ENCODE results near the gene GTF2H4. TPM values are rescaled to one million over a fixed set of nuclear protein-coding genes. Genes with fewer than 3 reads are reported as not detected.
"Not testable (repeated sequence)": the region's sequence is repeated elsewhere in the genome, so short reads cannot be mapped to it uniquely, and the experiment has no call there.

GTF2H4 gene
- polyA plus RNA-seq, 6 donors from 2014 or later: 7.6 to 11.5 (median 9.6) TPM

GRCh38 chr6:30893666-30894065 is 14.3 kb upstream of the GTF2H4 start:
- Mint-ChIP-seq H3K4me1 (peaks cover under 1 to 20% (median 10%) of the 10 kb centered on the region in 3 donors), H3K9me3 (no peaks in the 10 kb centered on the region), H3K27ac (no peak overlapping the region), H3K4me3 (no peak overlapping the region), H3K27me3 (no peaks in the 10 kb centered on the region), H3K36me3 (peaks cover 9 to 53% of the 10 kb centered on the region in 2 donors)
- ATAC-seq (ENCODE audit: low read depth in 2 of 2) (no peak), DNase-seq (no peak)

GRCh38 chr6:30894381-30894780 is 13.6 kb upstream of the GTF2H4 start:
- Mint-ChIP-seq H3K4me1 (peaks cover 0 to 20% (median 10%) of the 10 kb centered on the region in 3 donors), H3K36me3 (peaks cover 9 to 55% of the 10 kb centered on the region in 2 donors), H3K27me3 (no peaks in the 10 kb centered on the region), H3K27ac (no peak overlapping the region), H3K9me3 (no peaks in the 10 kb centered on the region), H3K4me3 (no peak overlapping the region)
- no peak for ATAC-seq (ENCODE audit: low read depth in 2 of 2)
- no peak for DNase-seq

GRCh38 chr6:30894935-30895334 is 13.1 kb upstream of the GTF2H4 start:
- Mint-ChIP-seq H3K27ac (peak overlapping the region in 1 of 6 donors; percentile 28), H3K4me3 (no peak overlapping the region), H3K4me1 (peaks cover 0 to 20% (median 7%) of the 10 kb centered on the region in 3 donors), H3K9me3 (no peaks in the 10 kb centered on the region), H3K36me3 (peaks cover 9 to 50% of the 10 kb centered on the region in 2 donors), H3K27me3 (no peaks in the 10 kb centered on the region)
- DNase-seq (no peak), ATAC-seq (ENCODE audit: low read depth in 2 of 2) (no peak)

- no peaks in the 10 kb centered on the region for H3K27me3 Mint-ChIP-seq
- H3K4me1 Mint-ChIP-seq: peaks cover 0 to 18% (median 3%) of the 10 kb centered on the region in 3 donors
- H3K36me3 Mint-ChIP-seq: peaks cover 9 to 45% of the 10 kb centered on the region in 2 donors
- DNase-seq: no peak
- no peaks in the 10 kb centered on the region for H3K9me3 Mint-ChIP-seq
- ATAC-seq (ENCODE audit: low read depth in 2 of 2): no peak
- H3K27ac Mint-ChIP-seq: peak overlapping the region in 1 of 6 donors; percentile 28
- H3K4me3 Mint-ChIP-seq: no peak overlapping the region
Observed at GRCh38 chr6:30895343-30895742, 12.7 kb upstream of the GTF2H4 start.

- H3K9me3 Mint-ChIP-seq: no peaks in the 10 kb centered on the region
- H3K4me3 Mint-ChIP-seq: no peak overlapping the region
- ATAC-seq (ENCODE audit: low read depth in 2 of 2): no peak
- H3K36me3 Mint-ChIP-seq: peaks cover 9 to 42% of the 10 kb centered on the region in 2 donors
- H3K27me3 Mint-ChIP-seq: no peaks in the 10 kb centered on the region
- no peak for DNase-seq
- peaks cover 0 to 15% (median 8%) of the 10 kb centered on the region in 3 donors for H3K4me1 Mint-ChIP-seq
- H3K27ac Mint-ChIP-seq: peak overlapping the region in 1 of 6 donors; percentile 7
Observed at GRCh38 chr6:30896541-30896940, 11.5 kb upstream of the GTF2H4 start.

- H3K4me1 Mint-ChIP-seq: peaks cover 8 to 20% (median 16%) of the 10 kb centered on the region in 3 donors
- peaks cover 5 to 35% of the 10 kb centered on the region in 2 donors for H3K36me3 Mint-ChIP-seq
- DNase-seq (no peak), ATAC-seq (ENCODE audit: low read depth in 2 of 2) (no peak)
- no peaks in the 10 kb centered on the region for H3K9me3 Mint-ChIP-seq
- no peak overlapping the region for H3K4me3 Mint-ChIP-seq
- no peaks in the 10 kb centered on the region for H3K27me3 Mint-ChIP-seq
- no peak overlapping the region for H3K27ac Mint-ChIP-seq
Observed at GRCh38 chr6:30897882-30898281, 10.1 kb upstream of the GTF2H4 start.

GRCh38 chr6:30898750-30899360 is 9.2 kb upstream of the GTF2H4 start:
- peaks cover 11 to 28% (median 17%) of the 10 kb centered on the region in 3 donors for H3K4me1 Mint-ChIP-seq
- peak overlapping the region in 1 of 8 donors; percentile 15 for H3K4me3 Mint-ChIP-seq
- H3K36me3 Mint-ChIP-seq: peaks cover 5 to 31% of the 10 kb centered on the region in 2 donors
- no peak for DNase-seq
- H3K9me3 Mint-ChIP-seq: no peaks in the 10 kb centered on the region
- H3K27ac Mint-ChIP-seq: peak overlapping the region in 2 of 6 donors; percentile 15 to 96
- no peak for ATAC-seq (ENCODE audit: low read depth in 2 of 2)
- H3K27me3 Mint-ChIP-seq: no peaks in the 10 kb centered on the region

GRCh38 chr6:30900863-30901417 is 7.1 kb upstream of the GTF2H4 start:
- peak overlapping the region in 1 of 8 donors; percentile 5 for H3K4me3 Mint-ChIP-seq
- H3K27ac Mint-ChIP-seq: peak overlapping the region in 1 of 6 donors; percentile 7
- no peaks in the 10 kb centered on the region for H3K9me3 Mint-ChIP-seq
- DNase-seq (no peak), ATAC-seq (ENCODE audit: low read depth in 2 of 2) (no peak)
- no peaks in the 10 kb centered on the region for H3K27me3 Mint-ChIP-seq
- peaks cover 0 to 13% of the 10 kb centered on the region in 2 donors for H3K36me3 Mint-ChIP-seq
- H3K4me1 Mint-ChIP-seq: peaks cover 10 to 30% (median 11%) of the 10 kb centered on the region in 3 donors

- H3K4me3 Mint-ChIP-seq: no peak overlapping the region
- H3K4me1 Mint-ChIP-seq: peaks cover 8 to 31% (median 11%) of the 10 kb centered on the region in 3 donors
- no peaks in the 10 kb centered on the region for H3K27me3 Mint-ChIP-seq
- DNase-seq (no peak), ATAC-seq (ENCODE audit: low read depth in 2 of 2) (no peak)
- peaks cover 0 to 10% of the 10 kb centered on the region in 2 donors for H3K36me3 Mint-ChIP-seq
- no peak overlapping the region for H3K27ac Mint-ChIP-seq
- H3K9me3 Mint-ChIP-seq: no peaks in the 10 kb centered on the region
Observed at GRCh38 chr6:30901436-30901835, 6.6 kb upstream of the GTF2H4 start.

- not testable (repeated sequence) for H3K27me3 Mint-ChIP-seq; DNase-seq; H3K9me3 Mint-ChIP-seq; H3K36me3 Mint-ChIP-seq; ATAC-seq (ENCODE audit: low read depth in 2 of 2)
- H3K27ac Mint-ChIP-seq: peak overlapping the region in 3 of 6 donors; percentile 6 to 84 (median 34)
- peaks cover 8 to 34% (median 11%) of the 10 kb centered on the region in 3 donors for H3K4me1 Mint-ChIP-seq
- peak overlapping the region in 6 of 8 donors; percentile 13 to 86 (median 60) for H3K4me3 Mint-ChIP-seq
Observed at GRCh38 chr6:30902196-30902595, 5.8 kb upstream of the GTF2H4 start.

GRCh38 chr6:30902709-30903108 is 5.3 kb upstream of the GTF2H4 start:
- Mint-ChIP-seq H3K4me3 (peak overlapping the region in 6 of 8 donors; percentile 13 to 86 (median 60)), H3K36me3 (peaks cover 0 to 10% of the 10 kb centered on the region in 2 donors), H3K27me3 (no peaks in the 10 kb centered on the region), H3K9me3 (no peaks in the 10 kb centered on the region), H3K4me1 (peaks cover 9 to 39% (median 12%) of the 10 kb centered on the region in 3 donors), H3K27ac (peak overlapping the region in 4 of 6 donors; percentile 6 to 71 (median 45))
- no peak for DNase-seq
- ATAC-seq (ENCODE audit: low read depth in 2 of 2): peak in 1 of 2 donors; percentile 20

- H3K9me3 Mint-ChIP-seq: no peaks in the 10 kb centered on the region
- peak overlapping the region in 6 of 8 donors; percentile 13 to 86 (median 49) for H3K4me3 Mint-ChIP-seq
- peak; percentile 28 to 41 for ATAC-seq (ENCODE audit: low read depth in 2 of 2)
- H3K27me3 Mint-ChIP-seq: no peaks in the 10 kb centered on the region
- peaks cover 14 to 44% (median 18%) of the 10 kb centered on the region in 3 donors for H3K4me1 Mint-ChIP-seq
- H3K36me3 Mint-ChIP-seq: peaks cover 0 to 7% of the 10 kb centered on the region in 2 donors
- peak overlapping the region in 3 of 6 donors; percentile 6 to 71 (median 46) for H3K27ac Mint-ChIP-seq
- peak; percentile 27 for DNase-seq
Observed at GRCh38 chr6:30903236-30903635, 4.8 kb upstream of the GTF2H4 start.

GRCh38 chr6:30907290-30907757 is 683 bp upstream of the GTF2H4 start:
- Mint-ChIP-seq H3K36me3 (peaks cover 0 to 14% of the 10 kb centered on the region in 2 donors), H3K4me3 (peak overlapping the region; percentile 96 to 100 (median 98)), H3K27ac (peak overlapping the region in 2 of 6 donors; percentile 51 to 90), H3K4me1 (peaks cover 25 to 48% (median 26%) of the 10 kb centered on the region in 3 donors)
- H3K27me3 Mint-ChIP-seq; ATAC-seq (ENCODE audit: low read depth in 2 of 2); DNase-seq; H3K9me3 Mint-ChIP-seq: not testable (repeated sequence)

GRCh38 chr6:30908700-30909099 is 693 bp downstream of the GTF2H4 start:
- Mint-ChIP-seq H3K36me3 (peaks cover 0 to 14% of the 10 kb centered on the region in 2 donors), H3K9me3 (no peaks in the 10 kb centered on the region), H3K27me3 (no peaks in the 10 kb centered on the region), H3K4me1 (peaks cover 17 to 44% (median 21%) of the 10 kb centered on the region in 3 donors), H3K27ac (peak overlapping the region in 2 of 6 donors; percentile 51 to 69), H3K4me3 (peak overlapping the region; percentile 96 to 100 (median 98))
- ATAC-seq (ENCODE audit: low read depth in 2 of 2): no peak
- DNase-seq: no peak

Measured in naive B cell (primary cell).